ENCODE results near the gene CCDC6.

- TF ChIP-seq CTCF (IDR thresholded peaks at IDR 0.05), result no peak
- no peak for TF ChIP-seq EP300 (IDR thresholded peaks at IDR 0.05)
- TF ChIP-seq POLR2AphosphoS5 (IDR thresholded peaks at IDR 0.05), result no peak
- TF ChIP-seq POLR2A (IDR thresholded peaks at IDR 0.05), result no peak
These were observed 10.2 kb downstream of the CCDC6 start for GRCh38 chr10:59896191-59896590.

Data from sigmoid colon (tissue), 4 donors.